Measurements from ENCODE around the gene SCN9A.

The SCN9A gene

DNA sequence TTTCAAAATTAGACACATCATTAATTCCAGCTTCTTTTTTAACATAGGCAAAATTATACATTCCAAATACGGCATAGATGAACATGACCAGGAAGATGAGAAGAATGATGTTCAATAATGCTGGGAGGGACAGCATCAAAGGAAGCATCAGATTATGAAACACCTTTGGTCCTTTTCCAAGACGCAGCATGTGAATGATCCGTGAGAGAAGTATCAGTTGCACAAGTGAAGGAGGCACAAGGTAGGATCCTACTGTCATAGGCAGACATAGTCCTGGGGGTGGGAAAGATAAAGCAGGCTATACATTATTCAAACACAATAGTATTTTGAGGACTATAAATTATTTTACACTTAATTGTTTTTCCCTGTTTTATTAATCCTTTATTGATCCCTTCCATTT is 30.6 kb upstream of the SCN9A start:
- no peaks in the 10 kb centered on the region for H3K27me3 ChIP-seq (ENCODE audit: control insufficient read depth in 5 of 5, insufficient read depth in 4 of 5, low read length in 5 of 5)
- no peaks in the 10 kb centered on the region for H3K4me1 ChIP-seq (ENCODE audit: control insufficient read depth in 5 of 5, insufficient read depth in 5 of 5, low read length in 5 of 5)
- H3K9ac ChIP-seq (ENCODE audit: low read length in 5 of 5): no peak overlapping the region
- H3K27ac ChIP-seq (ENCODE audit: low read depth, low read length): no peak overlapping the region
- no peak overlapping the region for H3K4me3 ChIP-seq (ENCODE audit: low read depth in 1 of 5, low read length in 5 of 5)
- no peaks in the 10 kb centered on the region for H3K36me3 ChIP-seq (ENCODE audit: control insufficient read depth in 5 of 5, insufficient read depth in 5 of 5, low read length in 5 of 5)
- no peaks in the 10 kb centered on the region for H3K9me3 ChIP-seq (ENCODE audit: control insufficient read depth in 5 of 5, low read length in 5 of 5)

DNA sequence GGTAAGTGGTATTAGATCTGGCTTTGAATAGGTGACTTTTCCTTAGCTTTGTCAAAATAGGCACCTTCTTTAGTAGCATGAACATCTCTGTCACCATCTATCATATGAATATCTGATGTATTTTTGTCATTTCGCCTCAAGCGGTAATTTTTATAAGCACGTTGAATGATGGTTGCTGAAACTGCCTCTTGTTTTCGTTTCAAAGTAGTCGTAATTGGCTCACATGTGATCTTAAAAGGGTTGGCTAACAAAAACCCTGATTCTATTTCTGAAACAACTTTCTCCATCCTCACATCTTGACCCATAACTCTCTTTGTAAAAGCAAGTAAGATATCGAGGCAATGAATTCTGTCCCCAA is 29.8 kb upstream of the SCN9A start:
- no peaks in the 10 kb centered on the region for H3K36me3 ChIP-seq (ENCODE audit: control insufficient read depth in 5 of 5, insufficient read depth in 5 of 5, low read length in 5 of 5)
- no peak overlapping the region for H3K27ac ChIP-seq (ENCODE audit: low read depth, low read length)
- no peaks in the 10 kb centered on the region for H3K4me1 ChIP-seq (ENCODE audit: control insufficient read depth in 5 of 5, insufficient read depth in 5 of 5, low read length in 5 of 5)

DNA sequence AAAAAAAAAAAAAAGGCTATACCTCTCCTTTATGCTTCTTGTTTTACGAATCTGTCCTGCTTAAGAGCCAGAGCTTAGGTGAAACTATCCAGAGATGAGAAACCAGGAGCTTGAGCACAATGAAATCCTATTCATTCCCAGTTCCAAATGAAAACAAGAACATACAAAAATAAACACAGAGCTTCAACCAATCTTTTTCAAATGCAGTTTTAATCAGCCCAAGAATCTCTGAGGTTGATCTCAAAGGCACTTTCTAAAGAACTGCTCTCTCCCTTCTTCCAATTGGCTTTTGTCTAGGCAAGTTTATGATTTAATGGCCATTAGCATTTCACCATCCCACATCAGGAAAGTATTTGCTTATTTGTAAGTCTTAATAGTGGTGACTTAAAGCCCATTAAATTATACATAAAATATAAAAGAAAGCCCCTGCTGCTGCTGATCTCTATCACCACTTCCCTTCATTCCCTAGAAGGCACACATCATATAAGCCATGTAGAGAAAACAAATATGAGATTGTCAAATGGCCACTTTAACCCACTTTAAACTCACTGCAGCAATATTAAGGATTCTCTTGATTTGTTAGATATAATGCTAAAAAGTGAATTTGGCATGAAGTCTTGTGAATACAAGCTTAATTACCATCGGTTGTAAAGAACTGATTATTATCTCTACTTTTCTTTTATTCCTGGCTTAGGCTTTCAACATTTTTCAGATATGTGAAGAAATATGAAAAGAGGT is 29.3 kb upstream of the SCN9A start:
- Histone ChIP-seq H3K27ac (ENCODE audit: low read depth, low read length) (no peak overlapping the region), H3K4me3 (ENCODE audit: low read depth in 1 of 5, low read length in 5 of 5) (no peak overlapping the region), H3K27me3 (ENCODE audit: control insufficient read depth in 5 of 5, insufficient read depth in 4 of 5, low read length in 5 of 5) (no peaks in the 10 kb centered on the region), H3K9ac (ENCODE audit: low read length in 5 of 5) (no peak overlapping the region), H3K4me1 (ENCODE audit: control insufficient read depth in 5 of 5, insufficient read depth in 5 of 5, low read length in 5 of 5) (no peaks in the 10 kb centered on the region), H3K9me3 (ENCODE audit: control insufficient read depth in 5 of 5, low read length in 5 of 5) (no peaks in the 10 kb centered on the region), H3K36me3 (ENCODE audit: control insufficient read depth in 5 of 5, insufficient read depth in 5 of 5, low read length in 5 of 5) (no peaks in the 10 kb centered on the region)

More for the DNA sequence above, 29.8 kb upstream of the SCN9A start:
- no peaks in the 10 kb centered on the region for H3K9me3 ChIP-seq (ENCODE audit: control insufficient read depth in 5 of 5, low read length in 5 of 5)
- no peaks in the 10 kb centered on the region for H3K27me3 ChIP-seq (ENCODE audit: control insufficient read depth in 5 of 5, insufficient read depth in 4 of 5, low read length in 5 of 5)
- no peak overlapping the region for H3K4me3 ChIP-seq (ENCODE audit: low read depth in 1 of 5, low read length in 5 of 5)
- H3K9ac ChIP-seq (ENCODE audit: low read length in 5 of 5): no peak overlapping the region

DNA sequence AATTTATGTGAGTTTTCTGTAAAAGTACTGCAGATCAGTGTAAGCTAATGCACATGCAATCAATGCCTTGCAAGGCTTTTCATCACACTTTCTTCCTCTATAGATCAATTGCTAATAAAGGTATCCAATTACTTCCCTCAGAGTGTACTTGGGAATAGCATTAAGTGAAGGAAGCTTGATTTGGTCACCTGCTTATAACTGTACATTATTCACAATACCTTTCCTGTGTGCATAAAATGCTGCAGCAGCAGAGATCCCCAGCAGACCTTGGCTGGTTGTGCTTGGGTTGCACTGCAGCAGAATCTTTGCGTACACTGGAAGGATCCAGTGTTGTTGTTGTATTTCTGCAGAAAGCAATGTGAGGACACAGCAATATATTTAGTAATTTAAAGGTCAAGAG is 18.5 kb upstream of the SCN9A start:
- H3K27ac ChIP-seq (ENCODE audit: low read depth, low read length): no peak overlapping the region
- H3K36me3 ChIP-seq (ENCODE audit: control insufficient read depth in 5 of 5, insufficient read depth in 5 of 5, low read length in 5 of 5): no peaks in the 10 kb centered on the region
- no peaks in the 10 kb centered on the region for H3K4me1 ChIP-seq (ENCODE audit: control insufficient read depth in 5 of 5, insufficient read depth in 5 of 5, low read length in 5 of 5)
- H3K27me3 ChIP-seq (ENCODE audit: control insufficient read depth in 5 of 5, insufficient read depth in 4 of 5, low read length in 5 of 5): no peaks in the 10 kb centered on the region
- H3K4me3 ChIP-seq (ENCODE audit: low read depth in 1 of 5, low read length in 5 of 5): no peak overlapping the region
- H3K9ac ChIP-seq (ENCODE audit: low read length in 5 of 5): no peak overlapping the region
- no peaks in the 10 kb centered on the region for H3K9me3 ChIP-seq (ENCODE audit: control insufficient read depth in 5 of 5, low read length in 5 of 5)

DNA sequence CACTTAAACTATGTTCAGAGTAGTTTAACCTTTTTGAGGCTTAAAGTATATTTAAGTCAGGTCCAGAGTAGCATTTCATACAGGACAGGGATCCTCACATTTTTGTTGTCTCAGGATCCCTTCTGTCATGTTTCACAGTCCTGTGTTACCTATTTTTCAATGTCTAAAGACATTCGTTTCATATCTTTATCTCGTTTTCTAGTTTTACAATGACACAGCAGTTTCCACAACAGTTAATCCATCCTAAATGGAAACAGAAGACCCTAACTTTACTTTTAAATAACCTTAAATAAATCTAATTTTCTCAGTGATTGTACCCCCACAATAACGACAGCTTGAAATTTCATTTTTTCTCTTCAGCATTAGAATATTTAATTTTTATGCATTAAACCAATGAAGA is 17.3 kb upstream of the SCN9A start:
- no peak overlapping the region for H3K9ac ChIP-seq (ENCODE audit: low read length in 5 of 5)
- no peak overlapping the region for H3K27ac ChIP-seq (ENCODE audit: low read depth, low read length)
- no peak overlapping the region for H3K4me3 ChIP-seq (ENCODE audit: low read depth in 1 of 5, low read length in 5 of 5)
- no peaks in the 10 kb centered on the region for H3K27me3 ChIP-seq (ENCODE audit: control insufficient read depth in 5 of 5, insufficient read depth in 4 of 5, low read length in 5 of 5)
- peaks cover 0 to 3% (median 0%) of the 10 kb centered on the region in 5 donors for H3K4me1 ChIP-seq (ENCODE audit: control insufficient read depth in 5 of 5, insufficient read depth in 5 of 5, low read length in 5 of 5)
- no peaks in the 10 kb centered on the region for H3K9me3 ChIP-seq (ENCODE audit: control insufficient read depth in 5 of 5, low read length in 5 of 5)
- H3K36me3 ChIP-seq (ENCODE audit: control insufficient read depth in 5 of 5, insufficient read depth in 5 of 5, low read length in 5 of 5): no peaks in the 10 kb centered on the region

DNA sequence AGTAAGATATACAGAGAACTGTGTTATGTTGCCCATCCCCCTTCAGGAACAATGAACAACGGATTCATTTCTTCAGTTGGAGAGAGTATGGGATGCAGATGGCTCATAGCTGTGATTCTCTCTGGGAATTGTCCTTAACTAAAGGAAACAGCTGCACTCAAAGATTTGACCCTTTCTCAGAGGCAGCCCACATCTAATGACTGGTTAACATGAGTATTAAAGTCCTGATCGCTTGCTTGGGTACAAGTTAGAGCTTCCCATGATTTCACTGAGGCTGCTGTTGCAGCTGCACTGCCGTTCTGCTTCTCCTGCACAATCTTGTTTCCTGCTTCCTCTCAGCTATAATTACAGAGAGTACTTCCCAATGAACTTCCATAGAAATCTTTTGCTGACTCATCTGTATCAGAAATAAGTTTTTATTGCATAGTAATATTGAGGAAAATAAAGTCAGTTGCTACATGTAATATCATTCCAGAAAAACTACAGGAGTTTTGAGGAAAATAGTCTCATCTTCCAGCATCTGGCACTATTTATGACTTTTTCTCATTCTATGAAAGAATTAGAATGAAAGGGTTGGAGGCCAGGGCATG is 12.8 kb upstream of the SCN9A start:
- Histone ChIP-seq H3K9me3 (ENCODE audit: control insufficient read depth in 5 of 5, low read length in 5 of 5) (no peaks in the 10 kb centered on the region), H3K27ac (ENCODE audit: low read depth, low read length) (no peak overlapping the region), H3K9ac (ENCODE audit: low read length in 5 of 5) (no peak overlapping the region), H3K4me3 (ENCODE audit: low read depth in 1 of 5, low read length in 5 of 5) (no peak overlapping the region), H3K27me3 (ENCODE audit: control insufficient read depth in 5 of 5, insufficient read depth in 4 of 5, low read length in 5 of 5) (no peaks in the 10 kb centered on the region), H3K4me1 (ENCODE audit: control insufficient read depth in 5 of 5, insufficient read depth in 5 of 5, low read length in 5 of 5) (peaks cover 0 to 3% (median 0%) of the 10 kb centered on the region in 5 donors), H3K36me3 (ENCODE audit: control insufficient read depth in 5 of 5, insufficient read depth in 5 of 5, low read length in 5 of 5) (no peaks in the 10 kb centered on the region)

DNA sequence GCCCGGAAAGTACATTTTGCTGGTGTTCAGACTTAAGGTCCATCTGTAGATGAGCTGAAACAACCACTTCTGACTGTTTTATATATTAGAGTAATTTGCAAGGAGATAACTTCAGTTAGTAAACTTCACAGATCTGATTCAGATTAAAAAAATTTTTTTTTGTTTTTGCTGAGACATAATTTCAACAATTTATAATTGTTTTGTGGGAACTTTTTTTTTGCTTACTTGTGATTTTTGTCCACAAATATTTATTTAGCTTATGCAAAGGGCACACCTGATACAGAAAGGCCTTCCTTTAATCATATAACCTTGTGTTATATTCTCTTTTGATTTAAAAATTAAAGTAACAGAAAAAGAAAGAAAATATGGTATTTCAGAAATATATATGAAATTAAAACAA is 9.6 kb upstream of the SCN9A start:
- Histone ChIP-seq H3K9me3 (ENCODE audit: control insufficient read depth in 5 of 5, low read length in 5 of 5) (no peaks in the 10 kb centered on the region), H3K9ac (ENCODE audit: low read length in 5 of 5) (no peak overlapping the region), H3K27ac (ENCODE audit: low read depth, low read length) (no peak overlapping the region), H3K27me3 (ENCODE audit: control insufficient read depth in 5 of 5, insufficient read depth in 4 of 5, low read length in 5 of 5) (no peaks in the 10 kb centered on the region), H3K36me3 (ENCODE audit: control insufficient read depth in 5 of 5, insufficient read depth in 5 of 5, low read length in 5 of 5) (no peaks in the 10 kb centered on the region), H3K4me3 (ENCODE audit: low read depth in 1 of 5, low read length in 5 of 5) (no peak overlapping the region), H3K4me1 (ENCODE audit: control insufficient read depth in 5 of 5, insufficient read depth in 5 of 5, low read length in 5 of 5) (peaks cover 0 to 3% (median 0%) of the 10 kb centered on the region in 5 donors)

DNA sequence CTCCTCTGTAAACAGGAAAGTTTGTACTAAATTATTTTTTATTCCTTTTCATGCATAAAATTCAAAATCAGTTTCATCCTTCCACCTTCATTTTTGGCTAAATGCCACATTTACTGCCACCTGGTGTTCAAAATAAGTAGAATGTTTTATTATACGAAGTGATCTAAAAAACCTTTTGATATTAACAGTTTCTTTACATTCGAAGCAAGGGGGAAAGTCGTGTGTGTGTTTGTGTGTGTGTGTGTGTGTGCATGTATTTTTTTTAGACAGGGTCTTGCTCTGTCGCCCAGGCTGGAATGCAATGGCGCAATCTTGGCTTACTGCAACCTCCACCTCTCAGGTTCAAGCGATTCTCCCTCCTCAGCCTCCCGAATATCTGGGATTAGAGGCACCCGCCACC is 9.0 kb upstream of the SCN9A start:
- Histone ChIP-seq H3K27ac (ENCODE audit: low read depth, low read length) (no peak overlapping the region), H3K27me3 (ENCODE audit: control insufficient read depth in 5 of 5, insufficient read depth in 4 of 5, low read length in 5 of 5) (no peaks in the 10 kb centered on the region), H3K9me3 (ENCODE audit: control insufficient read depth in 5 of 5, low read length in 5 of 5) (no peaks in the 10 kb centered on the region), H3K36me3 (ENCODE audit: control insufficient read depth in 5 of 5, insufficient read depth in 5 of 5, low read length in 5 of 5) (no peaks in the 10 kb centered on the region), H3K4me3 (ENCODE audit: low read depth in 1 of 5, low read length in 5 of 5) (no peak overlapping the region), H3K4me1 (ENCODE audit: control insufficient read depth in 5 of 5, insufficient read depth in 5 of 5, low read length in 5 of 5) (peaks cover 0 to 3% (median 0%) of the 10 kb centered on the region in 5 donors), H3K9ac (ENCODE audit: low read length in 5 of 5) (no peak overlapping the region)

DNA sequence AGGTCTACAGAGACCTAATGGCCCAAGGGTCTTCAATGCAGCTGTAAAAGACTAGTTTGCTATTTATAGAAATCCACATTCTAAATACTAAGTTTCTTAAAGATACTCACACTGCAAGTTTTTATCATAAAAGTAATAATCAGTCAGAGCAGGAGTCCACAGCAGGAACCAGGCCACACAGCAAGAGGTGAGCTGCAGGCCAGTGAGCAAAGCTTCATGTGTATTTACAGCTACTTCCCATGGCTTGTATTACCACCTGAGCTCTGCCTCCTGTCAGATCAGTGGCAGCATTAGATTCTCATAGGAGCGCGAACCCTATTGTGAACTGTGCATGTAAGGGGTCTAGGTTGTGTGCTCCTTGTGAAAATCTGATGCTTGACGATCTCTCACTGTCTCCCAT is 6.7 kb upstream of the SCN9A start:
- Histone ChIP-seq H3K9me3 (ENCODE audit: control insufficient read depth in 5 of 5, low read length in 5 of 5) (no peaks in the 10 kb centered on the region), H3K36me3 (ENCODE audit: control insufficient read depth in 5 of 5, insufficient read depth in 5 of 5, low read length in 5 of 5) (no peaks in the 10 kb centered on the region), H3K9ac (ENCODE audit: low read length in 5 of 5) (no peak overlapping the region), H3K4me3 (ENCODE audit: low read depth in 1 of 5, low read length in 5 of 5) (no peak overlapping the region), H3K27ac (ENCODE audit: low read depth, low read length) (no peak overlapping the region), H3K4me1 (ENCODE audit: control insufficient read depth in 5 of 5, insufficient read depth in 5 of 5, low read length in 5 of 5) (no peaks in the 10 kb centered on the region), H3K27me3 (ENCODE audit: control insufficient read depth in 5 of 5, insufficient read depth in 4 of 5, low read length in 5 of 5) (no peaks in the 10 kb centered on the region)

DNA sequence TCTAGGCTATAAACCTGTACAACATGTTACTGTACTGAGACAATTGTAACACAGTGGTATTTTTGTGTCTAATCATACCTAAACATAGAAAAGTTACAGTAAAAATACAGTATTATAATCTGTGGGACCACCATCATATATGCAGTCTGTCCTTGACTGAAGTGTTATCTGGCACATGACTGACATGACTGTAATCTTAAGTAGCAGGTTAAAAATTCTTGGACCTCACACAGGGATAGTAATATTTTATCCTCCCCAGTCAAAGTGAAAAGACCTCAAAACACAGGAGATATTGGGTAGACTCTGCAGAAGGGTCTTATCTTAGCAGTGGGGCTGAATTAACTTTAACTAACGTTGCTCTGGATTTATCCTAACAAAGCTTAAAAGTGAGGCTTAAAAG is 4.9 kb upstream of the SCN9A start:
- Histone ChIP-seq H3K27ac (ENCODE audit: low read depth, low read length) (no peak overlapping the region), H3K4me3 (ENCODE audit: low read depth in 1 of 5, low read length in 5 of 5) (no peak overlapping the region), H3K4me1 (ENCODE audit: control insufficient read depth in 5 of 5, insufficient read depth in 5 of 5, low read length in 5 of 5) (peaks cover 0 to 11% (median 10%) of the 10 kb centered on the region in 5 donors), H3K9ac (ENCODE audit: low read length in 5 of 5) (no peak overlapping the region), H3K36me3 (ENCODE audit: control insufficient read depth in 5 of 5, insufficient read depth in 5 of 5, low read length in 5 of 5) (no peaks in the 10 kb centered on the region), H3K27me3 (ENCODE audit: control insufficient read depth in 5 of 5, insufficient read depth in 4 of 5, low read length in 5 of 5) (no peaks in the 10 kb centered on the region), H3K9me3 (ENCODE audit: control insufficient read depth in 5 of 5, low read length in 5 of 5) (no peaks in the 10 kb centered on the region)
